HG02588 (cell line): Measurements from ENCODE around the gene GATC.

Experiments
- ATAC-seq: cut with Tn5 transposase; IDR thresholded peaks from one replicate; pipeline ENCODE4 v1.9.1; 2021; ENCODE audit warnings: mild to moderate bottlenecking, moderate library complexity; ENCODE audit not compliant: unreplicated experiment

The GATC gene

GRCh38 chr12:120445911-120446843, at the start of gene GATC, which contains the start of gene TRIAP1:
GATC (plus strand) TSS chr12:120446444; CDS start chr12:120446481, 37 bp downstream.
TRIAP1 (minus strand) TSS chr12:120446384; CDS start chr12:120446372, 12 bp downstream.
- ATAC-seq, result peak; percentile 86

GRCh38 chr12:120397824-120398540, 48.3 kb upstream of the GATC start:
- no peak for ATAC-seq

- ATAC-seq, result no peak
Measured at GRCh38 chr12:120399531-120399930, 46.7 kb upstream of the GATC start.

- no peak for ATAC-seq
Measured at GRCh38 chr12:120402217-120402616, 44.0 kb upstream of the GATC start.

GRCh38 chr12:120403869-120404268, 42.4 kb upstream of the GATC start:
- ATAC-seq, result no peak

GRCh38 chr12:120404271-120404670, 42.0 kb upstream of the GATC start:
- ATAC-seq, result no peak

GRCh38 chr12:120406069-120406468, 40.2 kb upstream of the GATC start:
- no peak for ATAC-seq

- ATAC-seq, result no peak
Measured at GRCh38 chr12:120406553-120406952, 39.7 kb upstream of the GATC start.

GRCh38 chr12:120408771-120409170, 37.5 kb upstream of the GATC start:
- no peak for ATAC-seq

GRCh38 chr12:120412421-120412820, 33.8 kb upstream of the GATC start:
- no peak for ATAC-seq

GRCh38 chr12:120413901-120414695, 32.1 kb upstream of the GATC start:
- ATAC-seq, result no peak

GRCh38 chr12:120416490-120417216, 29.6 kb upstream of the GATC start:
- no peak for ATAC-seq

- no peak for ATAC-seq
Measured at GRCh38 chr12:120417917-120418580, 28.2 kb upstream of the GATC start.

GRCh38 chr12:120421701-120422100, 24.5 kb upstream of the GATC start:
- ATAC-seq, result no peak

GRCh38 chr12:120422892-120423456, 23.3 kb upstream of the GATC start:
- no peak for ATAC-seq

GRCh38 chr12:120425797-120426196, 20.4 kb upstream of the GATC start:
- no peak for ATAC-seq

- no peak for ATAC-seq
Measured at GRCh38 chr12:120428597-120429229, 17.5 kb upstream of the GATC start.

GRCh38 chr12:120429368-120429767, 16.9 kb upstream of the GATC start:
- no peak for ATAC-seq
